HUES64 (cell line): ENCODE measurements around the gene S100A5.

ENCODE experiments used
- H3K27ac ChIP-seq: 2 replicates; pipeline ENCODE4 v1.7.0; 2013; ENCODE audit warnings: low read depth, low read length, inconsistent platforms
- H3K27me3 ChIP-seq: 2 replicates; pipeline ENCODE4 v1.6.1; 2013; ENCODE audit warnings: mild to moderate bottlenecking, low read length; ENCODE audit not compliant: insufficient read depth
- H3K36me3 ChIP-seq: 2 replicates; pipeline ENCODE4 v1.6.1; 2013; ENCODE audit warnings: mild to moderate bottlenecking, low read length; ENCODE audit not compliant: insufficient read depth
- H3K4me1 ChIP-seq: 2 replicates; pipeline ENCODE4 v1.6.1; 2013; ENCODE audit warnings: mild to moderate bottlenecking, low read length, moderate library complexity; ENCODE audit not compliant: insufficient read depth
- H3K4me3 ChIP-seq: 2 replicates; pipeline ENCODE4 v1.5.1; 2013; ENCODE audit warnings: mild to moderate bottlenecking, low read length, moderate library complexity
- H3K9ac ChIP-seq: 2 replicates; pipeline ENCODE4 v1.6.1; 2013; ENCODE audit warnings: mild to moderate bottlenecking, low read depth, low read length
- H3K9me3 ChIP-seq: 2 replicates; pipeline ENCODE4 v1.6.1; 2013; ENCODE audit warnings: low read depth, low read length; ENCODE audit not compliant: insufficient read depth
- WGBS: fragments of 150-250, 120-280 bp; methylation state at CpG from one replicate; pipeline ENCODE4 v1.1.7; 2013; ENCODE audit warnings: missing lambda C conversion rate; 5-methylcytosine and 5-hydroxymethylcytosine counted together

S100A5 gene

DNA sequence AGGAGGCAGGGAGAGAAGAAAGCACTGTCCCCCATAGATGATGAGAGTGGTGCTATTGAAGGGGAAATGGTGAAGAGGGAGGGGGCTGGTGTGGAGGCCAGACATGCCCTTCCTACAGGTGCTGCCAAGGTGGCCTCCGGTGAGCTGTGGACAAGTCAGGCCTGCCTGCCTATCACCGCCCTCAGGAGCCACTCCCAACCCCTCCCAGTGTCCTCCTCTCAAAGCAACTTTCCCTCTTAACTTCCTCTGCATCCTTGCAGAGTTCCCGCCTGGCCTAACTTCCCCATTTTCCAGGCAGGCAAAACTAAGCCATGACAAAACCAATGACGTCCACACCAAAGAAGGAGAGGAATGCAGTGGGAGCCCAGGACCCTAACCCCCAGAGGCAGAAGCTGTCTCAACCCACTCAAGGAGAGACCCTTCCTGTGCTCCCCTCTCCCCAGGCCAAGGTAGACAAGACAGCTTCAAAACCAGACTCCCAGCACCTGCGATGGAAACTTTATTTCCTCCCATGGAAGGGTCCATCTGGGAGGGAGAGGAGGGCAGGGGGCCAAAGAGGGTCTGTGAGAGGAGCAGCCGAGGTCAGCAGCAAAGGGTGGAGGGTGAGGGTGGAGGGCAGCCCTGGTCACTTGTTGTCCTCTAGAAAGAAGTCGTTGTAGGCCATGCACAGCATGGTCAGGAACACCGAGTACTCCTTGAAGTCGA lies 3.9 kb downstream of the S100A5 start:
- H3K27me3 ChIP-seq, result peaks cover 6% of the 10 kb centered on the region; the same call in 1 of the 2 replicates
- H3K27ac ChIP-seq, result no peak overlapping the region
- H3K4me3 ChIP-seq, result no peak overlapping the region
- WGBS, result 85% methylated on average over 9 of the region's 9 CpGs
- H3K4me1 ChIP-seq, result peaks cover 35% of the 10 kb centered on the region
- H3K36me3 ChIP-seq, result no peaks in the 10 kb centered on the region
- no peak overlapping the region for H3K9ac ChIP-seq
- no peaks in the 10 kb centered on the region for H3K9me3 ChIP-seq

GRCh38 chr1:153536012-153536670 lies 4.6 kb downstream of the S100A5 start:
- WGBS, result 63% methylated on average over 37 of the region's 38 CpGs
- peaks cover 6% of the 10 kb centered on the region; the same call in 1 of the 2 replicates for H3K27me3 ChIP-seq
- H3K36me3 ChIP-seq, result no peaks in the 10 kb centered on the region
- peak overlapping the region; percentile 45 for H3K4me3 ChIP-seq
- H3K27ac ChIP-seq, result no peak overlapping the region
- no peaks in the 10 kb centered on the region for H3K9me3 ChIP-seq
- H3K9ac ChIP-seq, result no peak overlapping the region
- peaks cover 35% of the 10 kb centered on the region for H3K4me1 ChIP-seq

DNA sequence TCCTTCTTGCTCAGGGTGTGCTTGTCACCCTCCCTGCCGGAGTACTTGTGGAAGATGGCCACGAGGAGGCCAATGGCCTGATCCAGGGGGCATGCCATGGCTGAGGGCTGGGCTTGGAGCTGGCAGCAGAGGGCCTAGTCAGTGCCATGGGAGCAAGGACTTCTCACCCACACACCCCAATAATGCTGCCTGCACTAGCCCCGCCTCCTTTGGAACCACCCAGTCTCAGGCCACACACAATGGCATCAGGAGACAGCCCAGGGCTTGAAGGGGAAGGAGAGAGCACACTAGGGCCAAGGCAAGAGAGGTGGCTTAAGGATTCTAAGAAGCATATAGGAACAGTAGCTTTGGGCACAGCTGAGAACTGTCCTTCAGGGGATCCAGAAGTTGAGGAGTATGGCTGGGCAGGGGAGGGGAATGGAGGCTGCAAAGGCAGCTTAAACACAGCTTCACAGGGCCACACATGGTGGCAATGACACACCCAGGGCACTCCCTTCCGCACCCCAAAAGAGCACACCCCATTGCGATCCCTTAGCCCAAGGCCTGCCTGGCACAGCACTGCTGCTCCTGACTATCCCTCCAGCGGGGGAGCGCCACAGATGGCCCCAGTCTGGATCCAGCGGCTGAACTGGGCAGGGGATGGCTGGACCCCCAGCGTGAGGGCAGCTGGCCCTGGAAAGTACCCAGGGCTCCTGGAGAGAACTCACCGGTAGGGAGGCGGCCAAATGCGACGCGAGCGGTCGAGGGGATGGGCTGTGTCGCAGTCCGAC lies 5.3 kb downstream of the S100A5 start, which contains the start of gene S100A6:
S100A6 (minus strand) TSS at position 750 of the 770 bp plus-strand sequence; CDS start at position 98, 652 bp downstream.
- Histone ChIP-seq H3K27me3 (peaks cover 6% of the 10 kb centered on the region; the same call in 1 of the 2 replicates), H3K4me1 (peaks cover 35% of the 10 kb centered on the region), H3K4me3 (peak within 1 kb of the TSS; percentile 45), H3K36me3 (no peaks in the 10 kb centered on the region), H3K27ac (no peak within 1 kb of the TSS), H3K9me3 (no peaks in the 10 kb centered on the region), H3K9ac (no peak within 1 kb of the TSS; the same call in 1 of the 2 replicates)
- 70% methylated on average over 18 of the region's 18 CpGs for WGBS

DNA sequence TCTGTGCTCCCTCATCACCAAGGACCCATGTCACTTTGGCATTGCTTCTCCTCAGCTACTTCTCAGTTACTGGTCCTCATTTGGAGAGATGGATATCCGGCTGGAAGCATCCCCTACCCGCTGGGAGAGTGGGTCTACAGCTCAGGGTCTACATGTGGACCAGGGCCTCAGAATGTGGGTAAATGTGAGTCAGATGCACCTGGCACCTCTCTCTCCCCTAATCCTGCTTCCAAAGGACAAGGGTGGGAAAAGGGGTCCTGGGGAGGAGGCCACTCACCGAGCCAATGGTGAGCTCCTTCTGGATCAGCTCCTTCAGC lies 5.9 kb downstream of the S100A5 start:
- Histone ChIP-seq H3K36me3 (no peaks in the 10 kb centered on the region), H3K4me3 (peak overlapping the region; percentile 25; the same call in 1 of the 2 replicates), H3K9ac (no peak overlapping the region), H3K4me1 (peaks cover 35% of the 10 kb centered on the region), H3K9me3 (no peaks in the 10 kb centered on the region), H3K27me3 (peaks cover 6% of the 10 kb centered on the region; the same call in 1 of the 2 replicates), H3K27ac (no peak overlapping the region)
- 92% methylated on average over 3 of the region's 3 CpGs for WGBS

DNA sequence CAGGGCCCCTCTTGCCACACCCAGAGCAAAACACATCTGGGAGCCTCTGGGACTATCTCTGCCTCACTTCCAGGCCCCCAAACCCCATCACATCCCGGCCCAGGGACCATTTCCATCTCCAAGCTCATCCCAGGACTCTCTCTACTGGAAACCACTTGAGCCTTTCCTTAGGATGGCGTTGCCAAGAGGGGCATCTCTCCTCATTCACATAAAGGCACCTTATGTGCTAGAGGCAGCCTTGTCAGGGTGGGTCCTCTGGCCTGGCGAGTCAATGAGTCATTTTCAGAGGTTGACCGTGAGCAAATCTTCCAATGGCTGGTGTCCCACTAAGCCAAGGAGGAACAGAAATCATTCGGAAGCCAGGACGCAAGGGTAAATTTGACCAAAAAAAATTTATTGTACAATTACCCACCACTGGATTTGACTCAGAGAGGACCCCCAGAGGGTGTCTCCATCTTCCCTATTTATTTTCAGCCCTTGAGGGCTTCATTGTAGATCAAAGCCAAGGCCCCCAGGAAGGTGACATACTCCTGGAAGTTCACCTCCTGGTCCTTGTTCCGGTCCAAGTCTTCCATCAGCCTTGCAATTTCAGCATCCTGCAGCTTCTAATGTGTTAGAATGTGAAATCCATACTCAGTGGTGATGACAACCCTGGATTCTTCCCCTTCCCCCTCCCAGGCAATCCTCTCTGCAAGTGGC lies 6.4 kb downstream of the S100A5 start:
- Histone ChIP-seq H3K27me3 (peaks cover 6% of the 10 kb centered on the region; the same call in 1 of the 2 replicates), H3K4me3 (no peak overlapping the region), H3K4me1 (peaks cover 35% of the 10 kb centered on the region), H3K9me3 (no peaks in the 10 kb centered on the region), H3K9ac (no peak overlapping the region), H3K27ac (no peak overlapping the region), H3K36me3 (no peaks in the 10 kb centered on the region)
- WGBS, result 90% methylated on average over 7 of the region's 7 CpGs

DNA sequence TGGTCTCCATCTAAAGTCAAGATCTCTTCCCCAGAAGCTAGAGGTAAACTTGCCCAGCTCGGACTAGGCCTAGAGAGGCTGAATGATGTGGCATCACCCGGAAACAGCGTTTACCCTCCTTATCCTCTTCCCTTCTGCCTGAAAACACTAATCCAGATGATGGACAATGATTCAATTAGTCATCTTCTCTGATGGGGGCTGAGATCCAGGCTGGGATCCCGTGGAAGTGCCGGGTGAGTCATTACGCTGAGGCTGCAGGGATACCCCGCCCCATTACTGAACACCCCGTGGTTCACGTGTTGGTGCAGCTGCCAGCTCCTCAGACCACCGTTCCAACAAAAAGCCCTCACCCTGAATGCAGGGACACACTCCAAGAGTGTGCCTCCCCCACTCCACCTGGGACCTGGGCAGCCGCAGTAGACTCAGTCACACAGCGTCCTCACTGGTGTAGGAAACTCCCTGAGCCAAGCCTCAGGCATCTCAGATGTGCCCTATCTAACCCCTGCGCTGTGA lies 7.0 kb downstream of the S100A5 start:
- 78% methylated on average over 13 of the region's 13 CpGs for WGBS
- Histone ChIP-seq H3K27me3 (peaks cover 6% of the 10 kb centered on the region; the same call in 1 of the 2 replicates), H3K27ac (no peak overlapping the region), H3K9me3 (no peaks in the 10 kb centered on the region), H3K9ac (no peak overlapping the region), H3K4me3 (peak overlapping the region; percentile 47), H3K4me1 (peaks cover 35% of the 10 kb centered on the region), H3K36me3 (no peaks in the 10 kb centered on the region)

GRCh38 chr1:153532769-153533599 lies 7.8 kb downstream of the S100A5 start:
- H3K9ac ChIP-seq, result no peak overlapping the region
- no peak overlapping the region for H3K27ac ChIP-seq
- no peaks in the 10 kb centered on the region for H3K9me3 ChIP-seq
- H3K4me1 ChIP-seq, result peaks cover 29% of the 10 kb centered on the region
- H3K27me3 ChIP-seq, result peaks cover 6% of the 10 kb centered on the region; the same call in 1 of the 2 replicates
- no peaks in the 10 kb centered on the region for H3K36me3 ChIP-seq
- WGBS, result 11% methylated on average over 34 of the region's 34 CpGs
- H3K4me3 ChIP-seq, result peak overlapping the region; percentile 47

DNA sequence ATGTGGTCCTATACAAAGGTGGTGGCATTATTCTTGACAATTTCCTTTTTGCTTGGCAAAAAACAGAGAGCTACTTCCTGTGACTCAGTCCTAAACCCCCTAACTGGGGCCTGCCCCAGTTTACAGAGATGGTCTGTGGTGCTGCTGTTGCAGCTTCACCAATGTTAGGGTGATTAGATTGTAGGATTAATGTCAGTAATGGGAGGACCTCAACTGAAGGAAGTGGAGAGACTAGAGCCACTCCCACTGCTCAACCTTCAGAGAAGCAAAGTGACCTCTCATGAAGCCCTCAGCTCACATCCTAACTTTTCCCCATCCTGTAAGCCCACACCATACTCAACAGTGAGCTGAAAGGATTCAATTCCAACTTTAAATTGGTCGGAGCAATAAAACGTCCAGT lies 8.6 kb downstream of the S100A5 start:
- no peaks in the 10 kb centered on the region for H3K9me3 ChIP-seq
- H3K9ac ChIP-seq, result no peak overlapping the region
- WGBS, result 88% methylated on average over 2 of the region's 2 CpGs
- H3K27me3 ChIP-seq, result peaks cover 6% of the 10 kb centered on the region; the same call in 1 of the 2 replicates
- no peaks in the 10 kb centered on the region for H3K36me3 ChIP-seq
- peaks cover 36% of the 10 kb centered on the region for H3K4me1 ChIP-seq
- H3K4me3 ChIP-seq, result no peak overlapping the region
- H3K27ac ChIP-seq, result no peak overlapping the region

- no peak overlapping the region for H3K4me3 ChIP-seq
- H3K36me3 ChIP-seq, result no peaks in the 10 kb centered on the region
- no peak overlapping the region for H3K27ac ChIP-seq
- H3K27me3 ChIP-seq, result peaks cover 6% of the 10 kb centered on the region; the same call in 1 of the 2 replicates
- H3K9me3 ChIP-seq, result no peaks in the 10 kb centered on the region
- WGBS, result 84% methylated on average over 3 of the region's 3 CpGs
- H3K9ac ChIP-seq, result no peak overlapping the region
- peaks cover 41% of the 10 kb centered on the region for H3K4me1 ChIP-seq
Measured at GRCh38 chr1:153531638-153532037, 9.1 kb downstream of the S100A5 start.

- 85% methylated on average over 5 of the region's 5 CpGs for WGBS
- Histone ChIP-seq H3K9me3 (no peaks in the 10 kb centered on the region), H3K4me3 (no peak overlapping the region), H3K36me3 (no peaks in the 10 kb centered on the region), H3K27ac (no peak overlapping the region), H3K4me1 (peaks cover 30% of the 10 kb centered on the region), H3K9ac (no peak overlapping the region), H3K27me3 (no peaks in the 10 kb centered on the region)
Measured at GRCh38 chr1:153527683-153528040, 13.1 kb downstream of the S100A5 start.
